Kidney (tissue), 14 donors: ENCODE data around the gene DDX24. TPM values are rescaled to one million over a fixed set of nuclear protein-coding genes. Genes with fewer than 3 reads are reported as not detected.

Source experiments
- DNase-seq, 5 donors: peaks; one replicate each; pipeline ENCODE4 v3.0.0-alpha.2; 2013 to 2020
- FAIRE-seq: peaks from 2 replicates; lab custom pipeline; 2012; peaks lifted over from hg19 to GRCh38; lab: Jason Lieb, UNC
- H3K27ac ChIP-seq, 2 donors: one replicate each; pipeline ENCODE4 v1.7.0; 2013; ENCODE audit warnings: low read depth in 2 of 2, low read length in 2 of 2, inconsistent platforms in 1 of 2
- H3K27me3 ChIP-seq: one replicate; pipeline ENCODE4 v1.7.1; 2013; ENCODE audit warnings: low read length, inconsistent platforms; ENCODE audit not compliant: control insufficient read depth, insufficient read depth
- H3K36me3 ChIP-seq, 3 donors: one replicate each; pipeline versions ENCODE4 v1.7.0 to v1.7.1; 2013; ENCODE audit warnings: low read length in 3 of 3, control low read depth in 1 of 3, inconsistent platforms in 1 of 3; ENCODE audit not compliant: insufficient read depth in 3 of 3, control insufficient read depth in 2 of 3
- H3K4me1 ChIP-seq, 3 donors: one replicate each; pipeline versions ENCODE4 v1.7.0 to v1.7.1; 2013; ENCODE audit warnings: low read length in 3 of 3, inconsistent platforms in 1 of 3, low read depth in 1 of 3; ENCODE audit not compliant: control insufficient read depth in 2 of 3, insufficient read depth in 2 of 3
- H3K4me3 ChIP-seq, 3 donors: one replicate each; pipeline versions ENCODE4 v1.7.0 to v1.8.1; 2013; ENCODE audit warnings: low read length in 3 of 3, control low read depth in 1 of 3, inconsistent platforms in 1 of 3
- H3K9ac ChIP-seq, 3 donors: one replicate each; pipeline versions ENCODE4 v1.7.0 to v1.7.1; 2013; ENCODE audit warnings: low read length in 3 of 3, control low read depth in 1 of 3, inconsistent platforms in 1 of 3
- H3K9me3 ChIP-seq, 3 donors: one replicate each; pipeline versions ENCODE4 v1.7.0 to v1.7.1; 2013; ENCODE audit warnings: low read length in 3 of 3, control low read depth in 1 of 3, inconsistent platforms in 1 of 3; ENCODE audit not compliant: control insufficient read depth in 2 of 3, insufficient read depth in 1 of 3
- CTCF ChIP-seq: IDR thresholded peaks from 3 replicates; pipeline ENCODE4 v1.5.1; 2012; ENCODE audit warnings: mild to moderate bottlenecking, moderate library complexity, borderline replicate concordance; ENCODE audit not compliant: insufficient read depth; ENCODE audit errors: extremely low read depth
- intact Hi-C: fragments of 100-400 bp; cut with DNase I; formaldehyde crosslinking; loops from one replicate; pipeline ENCODE4 v1.11.1; 2022
- polyA plus RNA-seq: library from polyadenylated mRNA; stranded (reverse); fragments of 350-450 nt; fragmentation: Illumina TruSeq; extraction: RNeasy Lipid Tissue Mini Kit (QIAGEN cat#74804); gene quantifications from one replicate; pipeline ENCODE4 v1.2.3, GENCODE V29; 2014; ENCODE audit warnings: low read depth, low replicate concordance; ENCODE audit not compliant: insufficient read depth
- total RNA-seq: library from RNA; stranded (reverse); fragmentation: NEBNext Ultra II Directional; extraction: Animal tissue kit (Norgen Biotek cat#: 25700); gene quantifications from one replicate; pipeline ENCODE4 v1.2.1, GENCODE V29; 2021
- donor health status: control.
- donor health status: control.
- donor health status: control.
- donor health status: control.
- donor health status: control.
- donor health status: DM: yes; HTN: yes; CAD: no.
- donor health status: Normal renal cell carcinoma (clear cell type).

Gene DDX24
- total and polyA plus RNA-seq, 2 donors from 2014 or later: 139 to 193 TPM

DNA sequence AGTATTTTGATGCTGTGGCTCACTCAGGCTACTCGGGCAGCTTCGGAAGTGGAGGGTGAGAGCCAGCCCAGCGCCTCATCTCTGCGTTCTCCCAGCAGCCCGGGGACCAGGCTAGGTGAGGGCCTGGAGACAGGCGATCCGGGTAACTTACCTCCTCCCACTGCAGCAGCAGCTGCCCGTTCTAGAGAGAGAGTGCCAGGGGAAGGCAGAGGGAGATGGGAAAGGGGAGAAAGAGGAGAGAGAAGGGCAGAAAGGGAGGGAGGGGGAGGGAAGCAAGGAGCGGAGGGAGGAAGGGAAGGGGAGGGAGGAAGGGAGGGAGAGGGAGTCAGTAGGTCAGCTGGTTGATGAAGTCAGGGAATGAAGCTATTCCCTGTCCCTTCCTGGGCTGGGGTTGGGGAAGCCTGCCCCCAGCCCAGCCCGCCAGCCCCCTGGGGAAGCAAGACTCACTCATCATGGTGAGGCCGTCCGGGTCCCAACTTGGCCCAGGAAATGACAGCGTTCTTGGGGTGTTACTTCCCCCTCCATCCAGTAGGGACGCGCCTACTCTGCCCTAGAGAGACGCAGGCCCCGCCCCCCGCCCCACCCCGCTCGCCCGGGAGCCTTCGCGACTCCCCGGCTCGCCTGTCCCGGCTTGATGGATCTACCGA, 48.2 kb upstream of the DDX24 start, which contains the start of gene IFI27L2:
Gene IFI27L2 (minus strand): TSS at position 494 of the 647 bp plus-strand sequence. CDS start 40 bp downstream, at position 454.
- Histone ChIP-seq H3K4me1 (peaks cover 0 to 8% (median 0%) of the 10 kb centered on the region in 3 donors), H3K27ac (peak within 1 kb of the TSS; percentile 43 to 82), H3K9ac (peak within 1 kb of the TSS; percentile 61 to 78 (median 67)), H3K27me3 (no peaks in the 10 kb centered on the region), H3K36me3 (no peaks in the 10 kb centered on the region), H3K9me3 (no peaks in the 10 kb centered on the region), H3K4me3 (peak within 1 kb of the TSS; percentile 72 to 77 (median 76))
- TF ChIP-seq CTCF: no peak
- DNase-seq (peak; percentile 78 to 94 (median 88)), FAIRE-seq (no peak)
- intact Hi-C loops: no loop called here

GRCh38 chr14:94128216-94128839, 47.3 kb upstream of the DDX24 start:
- Histone ChIP-seq H3K9ac (no peak overlapping the region), H3K4me3 (peak overlapping the region in 1 of 3 donors; percentile 77), H3K36me3 (no peaks in the 10 kb centered on the region), H3K27me3 (no peaks in the 10 kb centered on the region), H3K4me1 (peaks cover 0 to 8% (median 0%) of the 10 kb centered on the region in 3 donors), H3K27ac (no peak overlapping the region), H3K9me3 (no peaks in the 10 kb centered on the region)
- no peak for TF ChIP-seq CTCF
- no peak for FAIRE-seq
- intact Hi-C loops: no loop called here
- no peak for DNase-seq

- Histone ChIP-seq H3K4me1 (peaks cover 0 to 8% (median 0%) of the 10 kb centered on the region in 3 donors), H3K27me3 (no peaks in the 10 kb centered on the region), H3K27ac (no peak overlapping the region), H3K9me3 (no peaks in the 10 kb centered on the region), H3K4me3 (no peak overlapping the region), H3K9ac (no peak overlapping the region), H3K36me3 (no peaks in the 10 kb centered on the region)
- TF ChIP-seq CTCF: no peak
- DNase-seq (peak in 1 of 5 donors; percentile 25), FAIRE-seq (no peak)
- intact Hi-C loops: no loop called here
Measured at GRCh38 chr14:94127330-94127729, 46.3 kb upstream of the DDX24 start.
